Prostate gland (tissue), 2 donors: ENCODE measurements around the gene SARDH.

Experiments
- CTCF ChIP-seq, 4 experiments: fragments of 200-600 bp in 2 of 4; fragments of 450-650 bp in 2 of 4; sonication (generic) in 2 of 4; IDR thresholded peaks; 1 replicate in 3 of 4; 2 replicates in 1 of 4; pipeline ENCODE4 v1.5.1; 2016 to 2019; ENCODE audit warnings: antibody characterized with exemption in 4 of 4, mild to moderate bottlenecking in 2 of 4, moderate library complexity in 2 of 4
- POLR2AphosphoS5 ChIP-seq: sonication (generic); formaldehyde crosslinking; IDR thresholded peaks from one replicate; pipeline ENCODE4 v1.6.1; 2017; ENCODE audit warnings: antibody characterized with exemption

- TF ChIP-seq CTCF (IDR thresholded peaks at IDR 0.05) (no peak), POLR2AphosphoS5 (no peak)
These were observed 95.3 kb downstream of the SARDH start for GRCh38 chr9:133642708-133643361.
